HG03039 (cell line): ENCODE measurements around the gene STUM.
"Not testable (repeated sequence)": the region's sequence is repeated elsewhere in the genome, so short reads cannot be mapped to it uniquely, and the experiment has no call there.

ENCODE experiments used
- ATAC-seq: cut with Tn5 transposase; IDR thresholded peaks from one replicate; pipeline ENCODE4 v1.9.1; 2021; ENCODE audit warnings: mild to moderate bottlenecking, moderate library complexity; ENCODE audit not compliant: unreplicated experiment

STUM gene

DNA sequence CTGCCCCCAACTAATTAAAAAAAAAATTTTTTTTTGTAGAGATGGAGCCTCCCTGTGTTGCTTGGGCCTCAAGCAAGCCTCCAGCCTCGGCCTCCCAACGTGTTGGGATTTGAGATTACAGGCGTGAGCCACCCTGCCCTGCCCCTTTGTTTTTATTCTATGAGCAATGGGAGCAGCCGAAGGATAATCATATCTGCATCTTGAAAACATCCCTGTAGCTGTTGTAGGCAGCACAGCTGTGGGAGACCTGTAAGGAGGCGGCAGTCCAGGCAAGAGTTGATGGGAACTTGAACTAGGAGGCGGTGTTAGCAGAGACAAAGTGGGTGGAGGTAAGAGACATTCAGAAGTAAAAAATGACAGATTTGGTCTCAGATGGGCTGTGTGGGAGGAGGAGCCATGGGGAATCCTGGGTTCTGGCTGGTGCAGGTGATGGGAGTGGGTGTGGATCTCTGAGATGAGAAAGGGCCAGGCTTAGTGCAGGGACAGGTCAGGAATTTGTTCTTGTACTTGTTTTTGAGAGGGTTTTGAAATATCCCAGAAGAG is 31.3 kb downstream of the STUM start:
- ATAC-seq = no peak

DNA sequence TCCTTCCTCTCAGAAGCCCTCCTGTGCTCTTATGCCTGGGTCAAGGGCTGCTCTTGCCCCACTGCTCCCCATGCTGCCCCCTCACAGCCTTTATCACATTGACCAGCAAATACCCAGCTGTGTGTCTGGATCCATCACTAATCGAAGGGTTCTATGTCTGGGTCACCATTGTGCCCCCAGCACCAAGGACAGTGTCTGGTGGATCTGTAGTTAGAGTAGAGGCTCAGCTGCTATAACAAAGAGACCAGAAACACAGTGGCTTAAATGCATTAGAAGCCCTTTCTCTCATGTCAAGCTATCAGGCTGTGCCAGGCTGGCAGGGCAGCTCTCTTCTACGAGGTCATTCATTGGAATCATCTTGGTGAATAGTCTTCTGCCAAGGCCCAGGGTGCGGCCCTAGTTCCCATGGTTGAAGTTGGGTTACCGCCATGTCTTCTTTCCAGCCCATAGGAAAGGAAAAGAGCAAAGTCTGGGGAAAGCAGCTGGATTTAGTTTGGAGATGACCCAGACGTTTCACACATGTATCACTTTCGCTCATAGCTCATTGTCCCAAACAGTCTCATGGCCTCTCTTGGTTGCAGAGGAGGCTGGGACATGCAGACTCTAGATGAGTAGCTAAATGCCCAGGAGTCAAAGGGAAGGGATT is 32.2 kb downstream of the STUM start:
- no peak for ATAC-seq

GRCh38 chr1:226581650-226582330 is 33.2 kb downstream of the STUM start:
- ATAC-seq = no peak

GRCh38 chr1:226582966-226583365 is 34.4 kb downstream of the STUM start:
- no peak for ATAC-seq

DNA sequence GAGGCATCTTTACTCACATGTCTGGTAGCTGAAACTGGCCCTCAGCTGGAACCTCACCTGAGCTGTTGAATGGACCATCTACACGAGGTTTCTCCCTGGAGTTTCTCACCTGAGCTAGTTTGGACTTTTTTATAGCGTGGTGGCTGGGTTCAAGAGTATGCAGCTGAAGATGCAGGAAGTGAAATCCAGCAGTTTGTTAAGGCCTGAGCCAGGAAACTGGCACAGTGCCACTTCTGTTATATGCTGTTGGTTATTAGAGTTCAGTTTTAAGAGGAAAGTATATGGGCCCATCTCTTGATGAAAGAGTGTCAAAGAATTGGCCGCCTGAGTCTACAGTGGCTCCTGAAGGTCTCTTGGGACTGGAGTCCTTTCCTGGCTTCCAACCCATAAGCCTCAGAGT is 35.6 kb downstream of the STUM start:
- no peak for ATAC-seq

- no peak for ATAC-seq
These were observed 37.6 kb downstream of the STUM start for GRCh38 chr1:226586116-226586515.

DNA sequence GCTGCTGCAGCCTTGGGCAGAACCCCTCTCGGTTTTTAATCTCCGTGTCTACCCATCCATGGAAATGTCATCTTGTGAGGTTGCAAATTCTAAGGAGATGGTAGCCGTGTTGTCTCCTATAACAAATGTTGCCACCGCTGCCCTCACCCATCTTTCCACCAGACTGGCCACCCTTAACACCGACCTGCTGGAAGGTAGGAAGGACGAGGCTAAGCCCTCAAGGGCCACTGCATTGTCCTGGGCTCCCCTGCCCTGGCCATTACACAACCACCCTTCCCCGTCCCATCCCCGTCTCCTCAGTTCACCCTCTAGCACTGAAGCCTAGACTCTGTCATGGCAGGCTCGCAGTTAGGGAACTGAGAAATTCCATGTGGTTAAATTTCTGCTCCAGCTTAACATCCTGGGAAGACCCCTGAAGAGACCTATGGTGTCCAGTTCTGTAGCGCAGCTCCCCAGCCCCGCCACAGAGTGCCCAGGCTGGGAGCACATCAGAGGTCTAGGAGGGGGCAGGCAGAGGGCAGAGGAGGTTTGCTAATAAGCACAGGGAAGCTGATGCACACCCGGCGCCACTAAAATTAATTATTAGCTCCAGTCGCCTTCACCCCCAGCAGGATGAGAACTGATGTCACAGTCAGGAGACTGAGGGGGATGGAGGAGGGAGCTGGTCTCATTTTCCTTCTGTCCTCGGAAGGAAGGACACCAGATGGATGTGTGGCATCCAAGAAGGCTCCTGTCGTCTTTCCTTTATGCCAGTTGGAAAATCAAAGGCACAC is 38.3 kb downstream of the STUM start:
- ATAC-seq = no peak

- no peak for ATAC-seq
These were observed 39.9 kb downstream of the STUM start for GRCh38 chr1:226588484-226588883.

- no peak for ATAC-seq
These were observed 40.6 kb downstream of the STUM start for GRCh38 chr1:226589008-226589733.

DNA sequence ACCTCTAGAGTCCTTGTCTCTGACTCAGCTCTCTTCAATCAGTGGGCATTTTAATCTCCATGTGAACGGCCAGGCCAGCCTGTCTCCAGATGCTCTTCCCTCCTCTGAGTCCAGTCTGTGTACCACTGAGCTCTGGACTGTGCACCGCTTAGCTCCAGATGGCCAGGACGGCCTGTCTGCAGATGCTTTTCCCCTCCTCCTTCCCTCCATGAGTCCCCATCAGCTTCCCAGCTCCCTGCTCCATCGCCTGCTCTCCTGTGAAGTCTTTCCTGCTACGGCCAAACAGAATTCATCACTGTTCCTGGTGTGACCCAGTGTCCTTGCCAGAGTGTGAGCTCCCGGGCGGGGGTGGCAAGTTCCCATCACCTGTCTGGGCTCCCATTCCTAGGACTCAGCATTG is 42.0 kb downstream of the STUM start:
- no peak for ATAC-seq

- ATAC-seq = no peak
These were observed 45.0 kb downstream of the STUM start for GRCh38 chr1:226593541-226593940.

DNA sequence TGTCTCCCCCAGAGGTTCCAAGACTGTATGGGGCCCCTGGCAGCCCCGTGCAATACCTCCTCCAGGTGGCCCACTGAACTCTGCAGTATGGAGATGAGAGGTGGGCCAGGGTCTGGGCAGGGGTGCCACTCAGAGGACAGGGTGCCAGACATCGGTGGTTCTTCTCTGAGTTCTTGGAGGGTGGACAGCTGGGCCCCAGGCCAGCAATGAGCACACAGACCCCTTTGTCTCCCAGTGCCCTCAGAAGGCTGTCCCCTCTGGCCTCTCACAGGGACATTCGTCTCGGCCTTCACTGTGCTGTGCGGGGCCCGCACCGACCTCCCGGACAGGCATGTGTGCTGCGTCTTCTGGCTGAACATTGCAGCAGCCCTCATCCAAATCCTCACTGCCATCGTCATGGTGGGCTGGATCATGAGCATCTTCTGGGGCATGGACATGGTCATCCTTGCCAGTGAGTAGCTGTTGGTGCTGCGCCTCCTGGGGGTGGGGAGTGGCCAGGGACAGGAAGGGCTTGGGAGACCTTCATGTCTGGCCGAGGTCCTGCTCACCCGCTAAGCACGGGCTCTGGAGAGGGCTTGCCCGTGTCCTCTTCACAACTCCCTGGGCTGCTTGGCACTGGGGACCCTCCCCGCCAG is 48.1 kb downstream of the STUM start:
- ATAC-seq = no peak

DNA sequence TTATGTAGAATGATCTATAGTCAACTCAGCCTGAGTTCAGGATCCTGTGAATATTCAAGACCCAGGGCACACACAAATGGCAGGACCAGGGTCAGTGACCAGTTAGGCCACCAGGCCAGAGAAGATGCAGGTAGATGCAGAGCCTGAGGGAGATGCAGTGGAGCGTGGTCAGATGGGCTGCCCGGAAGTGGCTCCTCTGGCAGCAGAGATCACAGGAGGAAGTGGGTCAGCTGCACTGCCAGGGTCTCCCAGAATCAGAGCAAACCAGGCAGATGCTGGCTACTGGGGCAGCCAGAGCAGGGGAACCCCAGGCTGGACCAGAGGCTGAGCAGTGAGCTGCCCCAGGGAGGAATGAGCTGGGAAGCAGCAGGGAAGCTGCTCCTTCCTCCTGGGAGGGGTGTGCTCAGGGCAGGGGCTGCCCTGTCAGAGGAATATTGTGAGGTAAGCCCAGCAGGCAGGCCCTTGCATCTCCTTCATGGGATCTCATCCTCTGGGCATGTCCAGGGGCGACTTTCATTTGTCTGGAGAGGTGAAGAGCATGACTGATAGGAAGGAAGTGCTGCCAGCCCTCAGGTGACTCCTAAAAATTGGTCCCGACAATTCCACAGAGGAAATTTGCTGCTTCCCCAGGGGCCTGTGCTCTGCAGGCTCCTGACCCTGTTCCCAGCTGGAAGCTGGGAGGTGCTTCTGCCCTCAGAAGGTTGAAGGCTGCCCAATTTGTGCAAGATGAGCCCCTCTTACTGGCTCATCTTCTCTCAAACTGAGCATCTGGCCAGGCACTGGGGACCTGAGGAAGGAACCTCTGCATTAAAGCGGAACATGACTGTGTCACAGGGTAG is 49.3 kb downstream of the STUM start:
- no peak for ATAC-seq

DNA sequence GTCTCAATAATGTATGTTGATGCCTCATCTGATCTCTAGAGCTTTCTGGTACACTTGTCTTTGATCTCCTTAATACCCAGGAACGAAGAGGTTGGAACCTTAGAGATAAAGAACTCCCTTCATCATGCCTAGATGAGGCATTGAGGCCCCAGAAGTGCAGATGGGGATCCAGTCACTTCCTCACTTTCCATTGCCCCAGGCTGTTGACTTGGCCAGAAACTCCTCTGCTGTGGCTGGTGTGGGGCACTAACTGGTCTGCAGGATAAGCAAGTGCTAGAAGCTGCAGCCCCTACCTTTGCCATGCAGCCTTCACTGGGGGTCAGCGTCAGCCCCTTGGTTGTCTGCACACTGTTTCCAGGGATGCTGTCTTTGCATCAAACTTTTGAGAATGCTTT is 49.9 kb downstream of the STUM start:
- no peak for ATAC-seq

GRCh38 chr1:226598955-226599354 is 50.4 kb downstream of the STUM start:
- ATAC-seq = not testable (repeated sequence)

GRCh38 chr1:226599636-226600238 is 51.2 kb downstream of the STUM start:
- no peak for ATAC-seq

GRCh38 chr1:226600254-226600653 is 51.7 kb downstream of the STUM start:
- no peak for ATAC-seq

GRCh38 chr1:226601456-226601855 is 52.9 kb downstream of the STUM start:
- no peak for ATAC-seq
